ENCODE measurements around the gene ERCC3. TPM values are rescaled to one million over a fixed set of nuclear protein-coding genes. Genes with fewer than 3 reads are reported as not detected.
A peak's percentile ranks its signal among the peaks of the same experiment; 100 is the strongest.

Gene ERCC3
- polyA plus RNA-seq (ENCODE audit: insufficient read length in 3 of 3): 10 to 100 TPM; 70.4 to 79.7 (median 70.7) TPM

GRCh38 chr2:127293748-127294562 is at the start of gene ERCC3:
TSS of gene ERCC3 (minus strand) at chr2:127294144. CDS start at chr2:127294081, 63 bp downstream.
- peak; percentile 70 to 82 (median 70) for DNase-seq (ENCODE audit: low read depth in 3 of 3, low spot score in 2 of 3)

GRCh38 chr2:127343277-127343676 is 49.3 kb upstream of the ERCC3 start:
- no peak for DNase-seq (ENCODE audit: low read depth in 3 of 3, low spot score in 2 of 3)

GRCh38 chr2:127342101-127342500 is 48.2 kb upstream of the ERCC3 start:
- DNase-seq (ENCODE audit: low read depth in 3 of 3, low spot score in 2 of 3): no peak

- DNase-seq (ENCODE audit: low read depth in 3 of 3, low spot score in 2 of 3): no peak
Measured at GRCh38 chr2:127332335-127332734, 38.4 kb upstream of the ERCC3 start.

- no peak for DNase-seq (ENCODE audit: low read depth in 3 of 3, low spot score in 2 of 3)
Measured at GRCh38 chr2:127330753-127331152, 36.8 kb upstream of the ERCC3 start.

- no peak for DNase-seq (ENCODE audit: low read depth in 3 of 3, low spot score in 2 of 3)
Measured at GRCh38 chr2:127326289-127326945, 32.5 kb upstream of the ERCC3 start.

GRCh38 chr2:127324635-127325034 is 30.7 kb upstream of the ERCC3 start:
- DNase-seq (ENCODE audit: low read depth in 3 of 3, low spot score in 2 of 3): peak in 2 of 3 donors; percentile 10 to 27

- no peak for DNase-seq (ENCODE audit: low read depth in 3 of 3, low spot score in 2 of 3)
Measured at GRCh38 chr2:127321303-127321702, 27.4 kb upstream of the ERCC3 start.

- DNase-seq (ENCODE audit: low read depth in 3 of 3, low spot score in 2 of 3): no peak
Measured at GRCh38 chr2:127320586-127321275, 26.8 kb upstream of the ERCC3 start.

GRCh38 chr2:127320067-127320466 is 26.1 kb upstream of the ERCC3 start:
- no peak for DNase-seq (ENCODE audit: low read depth in 3 of 3, low spot score in 2 of 3)

- no peak for DNase-seq (ENCODE audit: low read depth in 3 of 3, low spot score in 2 of 3)
Measured at GRCh38 chr2:127314193-127314988, 20.4 kb upstream of the ERCC3 start.

GRCh38 chr2:127313406-127313805 is 19.5 kb upstream of the ERCC3 start:
- DNase-seq (ENCODE audit: low read depth in 3 of 3, low spot score in 2 of 3): no peak

GRCh38 chr2:127310980-127311379 is 17.0 kb upstream of the ERCC3 start:
- no peak for DNase-seq (ENCODE audit: low read depth in 3 of 3, low spot score in 2 of 3)

GRCh38 chr2:127309468-127309867 is 15.5 kb upstream of the ERCC3 start:
- DNase-seq (ENCODE audit: low read depth in 3 of 3, low spot score in 2 of 3): no peak

- no peak for DNase-seq (ENCODE audit: low read depth in 3 of 3, low spot score in 2 of 3)
Measured at GRCh38 chr2:127308586-127309138, 14.7 kb upstream of the ERCC3 start.

GRCh38 chr2:127305990-127306585 is 12.1 kb upstream of the ERCC3 start:
- DNase-seq (ENCODE audit: low read depth in 3 of 3, low spot score in 2 of 3): no peak

- DNase-seq (ENCODE audit: low read depth in 3 of 3, low spot score in 2 of 3): no peak
Measured at GRCh38 chr2:127302168-127302567, 8.2 kb upstream of the ERCC3 start.

- DNase-seq (ENCODE audit: low read depth in 3 of 3, low spot score in 2 of 3): no peak
Measured at GRCh38 chr2:127293386-127293747, 577 bp downstream of the ERCC3 start.

- no peak for DNase-seq (ENCODE audit: low read depth in 3 of 3, low spot score in 2 of 3)
Measured at GRCh38 chr2:127288274-127288673, 5.7 kb downstream of the ERCC3 start.

GRCh38 chr2:127283275-127283674 is 10.7 kb downstream of the ERCC3 start:
- DNase-seq (ENCODE audit: low read depth in 3 of 3, low spot score in 2 of 3): no peak
